ENCODE results near the gene SKP2. TPM values are rescaled to one million over a fixed set of nuclear protein-coding genes. Genes with fewer than 3 reads are reported as not detected.

SKP2 gene
- total RNA-seq, 4 donors from 2014 or later, result 13.8 to 30.5 (median 22.2) TPM

- Histone ChIP-seq H3K27ac (no peak overlapping the region), H3K36me3 (peaks cover 0 to 53% (median 0%) of the 10 kb centered on the region in 3 donors), H3K4me3 (no peak overlapping the region), H3K27me3 (no peaks in the 10 kb centered on the region), H3K9me3 (no peaks in the 10 kb centered on the region), H3K4me1 (no peaks in the 10 kb centered on the region)
- no peak for TF ChIP-seq POLR2A (IDR thresholded peaks at IDR 0.05)
- TF ChIP-seq CTCF (IDR thresholded peaks at IDR 0.05), result no peak
- no peak for DNase-seq
Observed at GRCh38 chr5:36170832-36171424, 19.0 kb downstream of the SKP2 start.

GRCh38 chr5:36172599-36172998 lies 20.7 kb downstream of the SKP2 start:
- Histone ChIP-seq H3K9me3 (no peaks in the 10 kb centered on the region), H3K4me1 (no peaks in the 10 kb centered on the region), H3K27ac (no peak overlapping the region), H3K27me3 (no peaks in the 10 kb centered on the region), H3K4me3 (no peak overlapping the region), H3K36me3 (peaks cover 0 to 44% (median 0%) of the 10 kb centered on the region in 3 donors)
- no peak for TF ChIP-seq POLR2A (IDR thresholded peaks at IDR 0.05)
- no peak for TF ChIP-seq CTCF (IDR thresholded peaks at IDR 0.05)
- DNase-seq, result no peak

- no peaks in the 10 kb centered on the region for H3K27me3 ChIP-seq
- H3K4me3 ChIP-seq, result no peak overlapping the region
- H3K4me1 ChIP-seq, result no peaks in the 10 kb centered on the region
- H3K27ac ChIP-seq, result no peak overlapping the region
- no peaks in the 10 kb centered on the region for H3K9me3 ChIP-seq
- no peak for TF ChIP-seq CTCF (IDR thresholded peaks at IDR 0.05)
- TF ChIP-seq POLR2A (IDR thresholded peaks at IDR 0.05), result no peak
- no peak for DNase-seq
- peaks cover 0 to 36% (median 0%) of the 10 kb centered on the region in 3 donors for H3K36me3 ChIP-seq
Observed at GRCh38 chr5:36173426-36173825, 21.5 kb downstream of the SKP2 start.

GRCh38 chr5:36174119-36174518 lies 22.2 kb downstream of the SKP2 start:
- TF ChIP-seq CTCF (IDR thresholded peaks at IDR 0.05) (no peak), POLR2A (IDR thresholded peaks at IDR 0.05) (no peak)
- no peak for DNase-seq
- peaks cover 0 to 29% (median 0%) of the 10 kb centered on the region in 3 donors for H3K36me3 ChIP-seq
- no peak overlapping the region for H3K4me3 ChIP-seq
- no peaks in the 10 kb centered on the region for H3K27me3 ChIP-seq
- H3K27ac ChIP-seq, result no peak overlapping the region
- no peaks in the 10 kb centered on the region for H3K4me1 ChIP-seq
- H3K9me3 ChIP-seq, result no peaks in the 10 kb centered on the region

- peaks cover 0 to 22% (median 0%) of the 10 kb centered on the region in 3 donors for H3K36me3 ChIP-seq
- no peak overlapping the region for H3K27ac ChIP-seq
- no peaks in the 10 kb centered on the region for H3K27me3 ChIP-seq
- no peak overlapping the region for H3K4me3 ChIP-seq
- DNase-seq, result no peak
- H3K4me1 ChIP-seq, result no peaks in the 10 kb centered on the region
- no peak for TF ChIP-seq POLR2A (IDR thresholded peaks at IDR 0.05)
- TF ChIP-seq CTCF (IDR thresholded peaks at IDR 0.05), result no peak
- H3K9me3 ChIP-seq, result no peaks in the 10 kb centered on the region
Observed at GRCh38 chr5:36175043-36175442, 23.1 kb downstream of the SKP2 start.

- Histone ChIP-seq H3K27ac (no peak overlapping the region), H3K9me3 (no peaks in the 10 kb centered on the region), H3K4me3 (no peak overlapping the region), H3K36me3 (peaks cover 0 to 13% (median 0%) of the 10 kb centered on the region in 3 donors), H3K4me1 (no peaks in the 10 kb centered on the region), H3K27me3 (no peaks in the 10 kb centered on the region)
- TF ChIP-seq CTCF (IDR thresholded peaks at IDR 0.05), result no peak
- DNase-seq, result no peak
Observed at GRCh38 chr5:36177154-36177553, 25.2 kb downstream of the SKP2 start.
